Measurements from ENCODE around the gene OTOG.

OTOG gene

GRCh38 chr11:17543041-17543440 is 4.0 kb upstream of the OTOG start:
- H3K27ac ChIP-seq (ENCODE audit: low read depth, low read length), result no peak overlapping the region
- no peak for TF ChIP-seq EZH2phosphoT487 (IDR thresholded peaks at IDR 0.05; ENCODE audit: borderline replicate concordance, low read length)
- no peaks in the 10 kb centered on the region for H3K9me3 ChIP-seq (ENCODE audit: control insufficient read depth, insufficient read depth, low read length)
- no peaks in the 10 kb centered on the region for H3K4me1 ChIP-seq (ENCODE audit: control insufficient read depth, low read length)
- H3K9me2 ChIP-seq (replicated peaks; ENCODE audit: control insufficient read depth, low read length), result no peaks in the 10 kb centered on the region
- H3K79me2 ChIP-seq (ENCODE audit: control insufficient read depth, low read length), result no peaks in the 10 kb centered on the region
- no peaks in the 10 kb centered on the region for H3F3A ChIP-seq (ENCODE audit: control insufficient read depth, insufficient read depth)
- H4K20me1 ChIP-seq (ENCODE audit: control insufficient read depth, insufficient read depth, low read depth, low read length), result no peaks in the 10 kb centered on the region
- H3K27me3 ChIP-seq (ENCODE audit: control insufficient read depth, low read length), result peaks cover 3% of the 10 kb centered on the region; the same call in 1 of the 2 replicates
- H3K36me3 ChIP-seq (ENCODE audit: control insufficient read depth, low read length), result no peaks in the 10 kb centered on the region
- no peak overlapping the region for H3K4me2 ChIP-seq (ENCODE audit: low read length)
- H3K4me3 ChIP-seq (ENCODE audit: low read length), result no peak overlapping the region

GRCh38 chr11:17543574-17544180 is 3.4 kb upstream of the OTOG start:
- H3K4me3 ChIP-seq (ENCODE audit: low read length), result no peak overlapping the region
- H3K9me2 ChIP-seq (replicated peaks; ENCODE audit: control insufficient read depth, low read length), result no peaks in the 10 kb centered on the region
- H3K4me1 ChIP-seq (ENCODE audit: control insufficient read depth, low read length), result no peaks in the 10 kb centered on the region
- no peaks in the 10 kb centered on the region for H3K27me3 ChIP-seq (ENCODE audit: control insufficient read depth, low read length)
- H3K4me2 ChIP-seq (ENCODE audit: low read length), result no peak overlapping the region
- no peaks in the 10 kb centered on the region for H3K36me3 ChIP-seq (ENCODE audit: control insufficient read depth, low read length)
- TF ChIP-seq CTCF (IDR thresholded peaks at IDR 0.05; ENCODE audit: low read depth, low read length, poor library complexity, severe bottlenecking), result no peak
- TF ChIP-seq EZH2phosphoT487 (IDR thresholded peaks at IDR 0.05; ENCODE audit: borderline replicate concordance, low read length), result no peak
- H3K79me2 ChIP-seq (ENCODE audit: control insufficient read depth, low read length), result no peaks in the 10 kb centered on the region
- H4K20me1 ChIP-seq (ENCODE audit: control insufficient read depth, insufficient read depth, low read depth, low read length), result no peaks in the 10 kb centered on the region
- H3F3A ChIP-seq (ENCODE audit: control insufficient read depth, insufficient read depth), result no peaks in the 10 kb centered on the region
- no peaks in the 10 kb centered on the region for H3K9me3 ChIP-seq (ENCODE audit: control insufficient read depth, insufficient read depth, low read length)
- no peak overlapping the region for H3K27ac ChIP-seq (ENCODE audit: low read depth, low read length)

- Histone ChIP-seq H3K27ac (ENCODE audit: low read depth, low read length) (no peak within 1 kb of the TSS), H3K36me3 (ENCODE audit: control insufficient read depth, low read length) (no peaks in the 10 kb centered on the region), H3K4me3 (ENCODE audit: low read length) (no peak within 1 kb of the TSS), H3K9me2 (replicated peaks; ENCODE audit: control insufficient read depth, low read length) (no peaks in the 10 kb centered on the region), H4K20me1 (ENCODE audit: control insufficient read depth, insufficient read depth, low read depth, low read length) (no peaks in the 10 kb centered on the region), H3K4me1 (ENCODE audit: control insufficient read depth, low read length) (no peaks in the 10 kb centered on the region), H3F3A (ENCODE audit: control insufficient read depth, insufficient read depth) (no peaks in the 10 kb centered on the region), H3K4me2 (ENCODE audit: low read length) (no peak within 1 kb of the TSS), H3K79me2 (ENCODE audit: control insufficient read depth, low read length) (no peaks in the 10 kb centered on the region), H3K9me3 (ENCODE audit: control insufficient read depth, insufficient read depth, low read length) (no peaks in the 10 kb centered on the region), H3K27me3 (ENCODE audit: control insufficient read depth, low read length) (peaks cover 2% of the 10 kb centered on the region; the same call in 1 of the 2 replicates)
- TF ChIP-seq CTCF (IDR thresholded peaks at IDR 0.05; ENCODE audit: low read depth, low read length, poor library complexity, severe bottlenecking) (no peak), EZH2phosphoT487 (IDR thresholded peaks at IDR 0.05; ENCODE audit: borderline replicate concordance, low read length) (no peak)
Measured at GRCh38 chr11:17544181-17544622, 2.9 kb upstream of the OTOG start, which contains the start of gene USH1C. TSS of gene USH1C (minus strand) at chr11:17544416. CDS start at chr11:17544307, 109 bp downstream.

GRCh38 chr11:17546240-17546639 is 819 bp upstream of the OTOG start:
- Histone ChIP-seq H3F3A (ENCODE audit: control insufficient read depth, insufficient read depth) (no peaks in the 10 kb centered on the region), H3K27me3 (ENCODE audit: control insufficient read depth, low read length) (peaks cover 2% of the 10 kb centered on the region; the same call in 1 of the 2 replicates), H3K36me3 (ENCODE audit: control insufficient read depth, low read length) (no peaks in the 10 kb centered on the region), H3K79me2 (ENCODE audit: control insufficient read depth, low read length) (no peaks in the 10 kb centered on the region), H3K27ac (ENCODE audit: low read depth, low read length) (no peak overlapping the region), H4K20me1 (ENCODE audit: control insufficient read depth, insufficient read depth, low read depth, low read length) (no peaks in the 10 kb centered on the region), H3K9me3 (ENCODE audit: control insufficient read depth, insufficient read depth, low read length) (no peaks in the 10 kb centered on the region), H3K9me2 (replicated peaks; ENCODE audit: control insufficient read depth, low read length) (no peaks in the 10 kb centered on the region), H3K4me2 (ENCODE audit: low read length) (no peak overlapping the region), H3K4me3 (ENCODE audit: low read length) (no peak overlapping the region), H3K4me1 (ENCODE audit: control insufficient read depth, low read length) (no peaks in the 10 kb centered on the region)
- no peak for TF ChIP-seq CTCF (IDR thresholded peaks at IDR 0.05; ENCODE audit: low read depth, low read length, poor library complexity, severe bottlenecking)
- no peak for TF ChIP-seq EZH2phosphoT487 (IDR thresholded peaks at IDR 0.05; ENCODE audit: borderline replicate concordance, low read length)

Measured in DOHH2 (cell line).